HCT116 (cell line): ENCODE data around the gene C2CD4B. TPM values are rescaled to one million over a fixed set of nuclear protein-coding genes. Genes with fewer than 3 reads are reported as not detected.

Source experiments
- ATAC-seq: fragments of 200-7000 bp; cut with Tn5 transposase; 2 replicates; pipeline ENCODE4 v1.9.1; 2020; ENCODE audit warnings: mild to moderate bottlenecking, moderate library complexity
- BruUV-seq: library from RNA; stranded (reverse); fragments of 400-500 nt; replicated peaks from 2 replicates; lab custom pipeline; 2021; lab: Mats Ljungman, UMichigan
- CTCF ChIA-PET: fragments of 300-600 bp; sonication (Branson Sonifier 250); formaldehyde crosslinking; loops from one replicate; lab custom pipeline; 2021; ENCODE audit warnings: antibody characterized with exemption; lab: Charles Lee
- POLR2A ChIA-PET: fragments of 300-600, 350-600 bp; sonication (Branson Sonifier 250); formaldehyde crosslinking; loops from one replicate; lab custom pipeline; 2021; ENCODE audit warnings: antibody characterized with exemption; lab: Charles Lee
- RAD21 ChIA-PET, 2 experiments: fragments of 300-600 bp; sonication (Branson Sonifier 250); formaldehyde crosslinking; loops; one replicate each; lab custom pipeline; 2023; ENCODE audit warnings: low total read pairs in 2 of 2; ENCODE audit not compliant: uncharacterized antibody in 2 of 2, unreplicated experiment in 2 of 2, low non-redundant PET in 1 of 2; lab: Charles Lee
- DNase-seq: peaks from one replicate; pipeline ENCODE4 v3.0.0-alpha.2; 2010; ENCODE audit warnings: low read depth, low spot score
- H2AFZ ChIP-seq: fragments of 200-600 bp; shearing (Covaris generic), sonication (generic); 2 replicates; pipeline ENCODE4 v1.6.1; 2017; ENCODE audit warnings: low read depth, mixed run types, mixed read lengths, antibody characterized with exemption, low read length; ENCODE audit not compliant: poor library complexity, severe bottlenecking
- H3K27ac ChIP-seq: 2 replicates; pipeline ENCODE4 v1.5.1; 2012; ENCODE audit warnings: low read depth, low read length
- H3K27me3 ChIP-seq: fragments of 200-600 bp; sonication (generic); 2 replicates; pipeline ENCODE4 v1.6.1; 2016; ENCODE audit warnings: mixed run types, low read length, mixed read lengths; ENCODE audit not compliant: insufficient read depth
- H3K36me3 ChIP-seq, 2 experiments: fragments of 200-500 bp in 1 of 2; fragments of 200-600 bp in 1 of 2; sonication (Bioruptor generic) in 1 of 2; sonication (generic) in 1 of 2; 2 replicates each; pipeline versions ENCODE4 v1.5.1 to v1.6.1; 2014 to 2016; ENCODE audit warnings: low read length in 2 of 2, inconsistent platforms in 1 of 2, mixed read lengths in 1 of 2, mixed run types in 1 of 2; ENCODE audit not compliant: insufficient read depth in 2 of 2, control insufficient read depth in 1 of 2
- H3K4me1 ChIP-seq, 2 experiments: fragments of 200-600 bp in 1 of 2; sonication (generic) in 1 of 2; 2 replicates each; pipeline versions ENCODE4 v1.5.1 to v1.6.1; 2012 to 2017; ENCODE audit warnings: low read length in 2 of 2, inconsistent platforms in 1 of 2, mild to moderate bottlenecking in 1 of 2, mixed read lengths in 1 of 2, mixed run types in 1 of 2, moderate library complexity in 1 of 2; ENCODE audit not compliant: insufficient read depth in 2 of 2, control insufficient read depth in 1 of 2
- H3K4me2 ChIP-seq: fragments of 200-600 bp; sonication (generic); 2 replicates; pipeline ENCODE4 v1.6.1; 2017; ENCODE audit warnings: mixed run types, low read length, mixed read lengths
- H3K4me3 ChIP-seq, 2 experiments: fragments of 200-600 bp in 1 of 2; sonication (generic) in 1 of 2; replicated peaks in 1 of 2; 2 replicates each; pipeline ENCODE4 v1.5.1; 2011 to 2016; ENCODE audit warnings: low read length in 2 of 2, control low read depth in 1 of 2, low read depth in 1 of 2, mild to moderate bottlenecking in 1 of 2, mixed read lengths in 1 of 2, mixed run types in 1 of 2
- H3K79me2 ChIP-seq: fragments of 200-600 bp; sonication (generic); 2 replicates; pipeline ENCODE4 v1.6.1; 2017; ENCODE audit warnings: mild to moderate bottlenecking, mixed run types, low read length, moderate library complexity, mixed read lengths; ENCODE audit not compliant: insufficient read depth
- H3K9ac ChIP-seq: fragments of 200-600 bp; sonication (generic); 2 replicates; pipeline ENCODE4 v1.6.1; 2016; ENCODE audit warnings: low read length, mixed read lengths
- H3K9me2 ChIP-seq: fragments of 200-600 bp; sonication (generic), shearing (Covaris generic); 2 replicates; pipeline ENCODE4 v1.6.1; 2017; ENCODE audit warnings: mixed run types, mild to moderate bottlenecking, moderate library complexity; ENCODE audit not compliant: insufficient read depth
- H3K9me3 ChIP-seq, 2 experiments: fragments of 200-500 bp in 1 of 2; fragments of 200-600 bp in 1 of 2; sonication (Bioruptor generic) in 1 of 2; sonication (generic) in 1 of 2; 2 replicates each; pipeline ENCODE4 v1.6.1; 2014 to 2017; ENCODE audit warnings: low read length in 2 of 2, mixed read lengths in 2 of 2, inconsistent platforms in 1 of 2, low read depth in 1 of 2, mild to moderate bottlenecking in 1 of 2, mixed run types in 1 of 2, moderate library complexity in 1 of 2; ENCODE audit not compliant: control insufficient read depth in 1 of 2, insufficient read depth in 1 of 2
- H4K20me1 ChIP-seq: fragments of 200-600 bp; sonication (generic), shearing (Covaris generic); 2 replicates; pipeline ENCODE4 v1.6.1; 2017; ENCODE audit warnings: mixed run types, mild to moderate bottlenecking, moderate library complexity; ENCODE audit not compliant: insufficient read depth
- CBX3 ChIP-seq: IDR thresholded peaks from 2 replicates; pipeline ENCODE4 v1.6.1; 2012; ENCODE audit warnings: low read depth
- CEBPB ChIP-seq: IDR thresholded peaks from 2 replicates; pipeline ENCODE4 v1.6.1; 2012; ENCODE audit warnings: low read depth
- EGR1 ChIP-seq: IDR thresholded peaks from 2 replicates; pipeline ENCODE4 v1.6.1; 2012; ENCODE audit warnings: low read depth
- ELF1 ChIP-seq: IDR thresholded peaks from 2 replicates; pipeline ENCODE4 v1.6.1; 2012; ENCODE audit warnings: low read depth, borderline replicate concordance
- EZH2 ChIP-seq: fragments of 200-600 bp; sonication (generic); IDR thresholded peaks from 2 replicates; pipeline ENCODE4 v1.6.1; 2017; ENCODE audit warnings: antibody characterized with exemption, mixed run types
- POLR2A ChIP-seq: IDR thresholded peaks from 2 replicates; pipeline ENCODE4 v1.7.0; 2011; ENCODE audit warnings: borderline replicate concordance; ENCODE audit not compliant: insufficient read depth, insufficient read length; ENCODE audit errors: extremely low read depth
- POLR2AphosphoS5 ChIP-seq: IDR thresholded peaks from 2 replicates; pipeline ENCODE4 v1.6.1; 2011; ENCODE audit warnings: mild to moderate bottlenecking, low read depth, low read length, moderate library complexity
- SRF ChIP-seq: IDR thresholded peaks from 2 replicates; pipeline ENCODE4 v1.6.1; 2012; ENCODE audit warnings: low read depth
- TCF7L2 ChIP-seq: IDR thresholded peaks from 2 replicates; pipeline ENCODE4 v1.7.0; 2011; ENCODE audit warnings: borderline replicate concordance, inconsistent platforms; ENCODE audit not compliant: insufficient read depth, insufficient read length; ENCODE audit errors: extremely low read depth
- intact Hi-C: fragments of 100-400 bp; cut with micrococcal nuclease; formaldehyde crosslinking; loops from 2 replicates; pipeline ENCODE4 v1.10.0; 2022
- total RNA-seq: library from RNA; stranded (reverse); gene quantifications from one replicate; pipeline ENCODE4 v1.2.1, GENCODE V29; 2021; ENCODE audit not compliant: unreplicated experiment
- TF ChIP-seq, protein P1 (sequence below), 3 experiments: fragments of 200-600 bp in 1 of 3; sonication (generic) in 1 of 3; IDR thresholded peaks in 2 of 3; conservative IDR thresholded peaks in 1 of 3; 2 replicates each; pipeline ENCODE4 v1.5.1; 2012 to 2017; ENCODE audit warnings: low read depth in 2 of 3, low read length in 2 of 3, antibody characterized with exemption in 1 of 3, borderline replicate concordance in 1 of 3, control low read depth in 1 of 3, mild to moderate bottlenecking in 1 of 3, mixed read lengths in 1 of 3, mixed run types in 1 of 3, moderate library complexity in 1 of 3; ENCODE audit not compliant: insufficient read depth in 1 of 3
- TF ChIP-seq, protein P2 (sequence below): IDR thresholded peaks from 2 replicates; pipeline ENCODE4 v1.6.1; 2012
- TF ChIP-seq, protein P3 (sequence below): IDR thresholded peaks from 2 replicates; pipeline ENCODE4 v1.6.1; 2012
- TF ChIP-seq, protein P4 (sequence below): IDR thresholded peaks from 2 replicates; pipeline ENCODE4 v1.6.1; 2011; ENCODE audit warnings: mild to moderate bottlenecking, low read length, moderate library complexity; ENCODE audit not compliant: insufficient replicate concordance; ENCODE audit errors: extremely low read depth

C2CD4B gene
- total RNA-seq, 1 experiment from 2014 or later = not detected

DNA sequence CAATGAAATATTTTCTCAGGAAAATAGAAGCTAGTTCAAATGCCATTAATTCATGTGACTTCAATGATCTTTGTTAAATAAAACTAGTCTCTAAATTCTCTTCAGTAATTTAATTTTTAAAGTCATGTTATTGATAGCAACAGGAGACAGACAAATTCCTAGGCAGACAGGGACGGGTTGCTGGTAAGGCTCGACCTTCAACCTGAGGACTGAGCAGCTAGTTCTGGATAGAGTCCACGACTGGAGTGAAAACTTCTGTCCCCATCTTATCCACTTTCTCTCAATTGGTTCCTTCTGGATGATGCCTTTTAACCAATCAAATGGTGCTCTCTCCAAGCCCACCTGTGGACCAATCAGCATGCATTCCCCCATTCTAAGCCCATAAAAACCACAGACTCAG, 43.8 kb upstream of the C2CD4B start (continued):
- no peak for TF ChIP-seq EGR1
- TF ChIP-seq, protein P1, sequence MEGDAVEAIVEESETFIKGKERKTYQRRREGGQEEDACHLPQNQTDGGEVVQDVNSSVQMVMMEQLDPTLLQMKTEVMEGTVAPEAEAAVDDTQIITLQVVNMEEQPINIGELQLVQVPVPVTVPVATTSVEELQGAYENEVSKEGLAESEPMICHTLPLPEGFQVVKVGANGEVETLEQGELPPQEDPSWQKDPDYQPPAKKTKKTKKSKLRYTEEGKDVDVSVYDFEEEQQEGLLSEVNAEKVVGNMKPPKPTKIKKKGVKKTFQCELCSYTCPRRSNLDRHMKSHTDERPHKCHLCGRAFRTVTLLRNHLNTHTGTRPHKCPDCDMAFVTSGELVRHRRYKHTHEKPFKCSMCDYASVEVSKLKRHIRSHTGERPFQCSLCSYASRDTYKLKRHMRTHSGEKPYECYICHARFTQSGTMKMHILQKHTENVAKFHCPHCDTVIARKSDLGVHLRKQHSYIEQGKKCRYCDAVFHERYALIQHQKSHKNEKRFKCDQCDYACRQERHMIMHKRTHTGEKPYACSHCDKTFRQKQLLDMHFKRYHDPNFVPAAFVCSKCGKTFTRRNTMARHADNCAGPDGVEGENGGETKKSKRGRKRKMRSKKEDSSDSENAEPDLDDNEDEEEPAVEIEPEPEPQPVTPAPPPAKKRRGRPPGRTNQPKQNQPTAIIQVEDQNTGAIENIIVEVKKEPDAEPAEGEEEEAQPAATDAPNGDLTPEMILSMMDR (IDR thresholded peaks at IDR 0.05 in 2 of 3, conservative IDR thresholded peaks at IDR 0.05 in 1 of 3; ENCODE audit: borderline replicate concordance in 1 of 3, insufficient read depth in 1 of 3, low read depth in 2 of 3, low read length in 2 of 3) = no peak
- no peak for TF ChIP-seq POLR2A
- TF ChIP-seq, protein P2, sequence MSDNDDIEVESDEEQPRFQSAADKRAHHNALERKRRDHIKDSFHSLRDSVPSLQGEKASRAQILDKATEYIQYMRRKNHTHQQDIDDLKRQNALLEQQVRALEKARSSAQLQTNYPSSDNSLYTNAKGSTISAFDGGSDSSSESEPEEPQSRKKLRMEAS = no peak

DNA sequence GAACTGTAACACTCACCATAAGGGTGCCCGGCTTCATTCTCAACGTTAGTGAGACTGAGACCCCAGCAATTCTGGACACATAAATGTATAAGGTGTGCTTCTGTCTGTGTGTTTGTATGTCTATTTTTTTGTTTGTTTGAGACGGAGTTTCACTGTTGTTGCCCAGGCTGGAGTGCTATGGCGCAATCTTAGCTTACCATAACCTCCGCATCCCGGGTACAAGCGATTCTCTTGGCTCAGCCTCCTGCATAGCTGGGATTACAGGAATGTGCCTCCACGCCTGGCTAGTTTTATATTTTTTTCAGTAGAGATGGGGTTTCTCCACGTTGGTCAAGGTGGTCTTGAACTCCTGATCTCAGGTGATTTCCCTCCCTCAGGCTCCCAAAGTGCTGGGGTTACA, 43.3 kb upstream of the C2CD4B start:
- BruUV-seq = no TSS peak
- no peaks in the 10 kb centered on the region for H4K20me1 ChIP-seq
- H3K36me3 ChIP-seq = no peaks in the 10 kb centered on the region
- TF ChIP-seq, protein P2 = no peak
- TF ChIP-seq, protein P3, sequence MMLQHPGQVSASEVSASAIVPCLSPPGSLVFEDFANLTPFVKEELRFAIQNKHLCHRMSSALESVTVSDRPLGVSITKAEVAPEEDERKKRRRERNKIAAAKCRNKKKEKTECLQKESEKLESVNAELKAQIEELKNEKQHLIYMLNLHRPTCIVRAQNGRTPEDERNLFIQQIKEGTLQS = no peak
- no peak for TF ChIP-seq EGR1
- no peak for TF ChIP-seq POLR2A
- TF ChIP-seq, protein P4, sequence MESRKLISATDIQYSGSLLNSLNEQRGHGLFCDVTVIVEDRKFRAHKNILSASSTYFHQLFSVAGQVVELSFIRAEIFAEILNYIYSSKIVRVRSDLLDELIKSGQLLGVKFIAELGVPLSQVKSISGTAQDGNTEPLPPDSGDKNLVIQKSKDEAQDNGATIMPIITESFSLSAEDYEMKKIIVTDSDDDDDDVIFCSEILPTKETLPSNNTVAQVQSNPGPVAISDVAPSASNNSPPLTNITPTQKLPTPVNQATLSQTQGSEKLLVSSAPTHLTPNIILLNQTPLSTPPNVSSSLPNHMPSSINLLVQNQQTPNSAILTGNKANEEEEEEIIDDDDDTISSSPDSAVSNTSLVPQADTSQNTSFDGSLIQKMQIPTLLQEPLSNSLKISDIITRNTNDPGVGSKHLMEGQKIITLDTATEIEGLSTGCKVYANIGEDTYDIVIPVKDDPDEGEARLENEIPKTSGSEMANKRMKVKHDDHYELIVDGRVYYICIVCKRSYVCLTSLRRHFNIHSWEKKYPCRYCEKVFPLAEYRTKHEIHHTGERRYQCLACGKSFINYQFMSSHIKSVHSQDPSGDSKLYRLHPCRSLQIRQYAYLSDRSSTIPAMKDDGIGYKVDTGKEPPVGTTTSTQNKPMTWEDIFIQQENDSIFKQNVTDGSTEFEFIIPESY = no peak
- no peak for TF ChIP-seq TCF7L2
- TF ChIP-seq POLR2AphosphoS5 = no peak
- no peak for TF ChIP-seq CBX3
- no peak for TF ChIP-seq EZH2
- TF ChIP-seq ELF1 = no peak
- no peak for TF ChIP-seq SRF
- TF ChIP-seq CEBPB = no peak
- no peaks in the 10 kb centered on the region for H3K9me2 ChIP-seq
- no peak for ATAC-seq
- no peak overlapping the region for H3K4me3 ChIP-seq
- CTCF ChIA-PET = no interaction called here
- intact Hi-C loops = no loop called here
- H3K27ac ChIP-seq = no peak overlapping the region
- H2AFZ ChIP-seq = no peak overlapping the region
- POLR2A ChIA-PET = no interaction called here
- H3K9me3 ChIP-seq = no peaks in the 10 kb centered on the region
- H3K4me2 ChIP-seq = no peak overlapping the region
- no peaks in the 10 kb centered on the region for H3K4me1 ChIP-seq
- H3K9ac ChIP-seq = no peak overlapping the region
- RAD21 ChIA-PET = no interaction called here
- H3K79me2 ChIP-seq = no peaks in the 10 kb centered on the region
- H3K27me3 ChIP-seq = no peaks in the 10 kb centered on the region; the same call in 1 of the 2 replicates
- DNase-seq = no peak
